Activated T-cell treated with anti-CD3 and anti-CD28 coated beads, Interleukin-2, amount 50 U/mL, for 1 hour (primary cell): ENCODE data around the gene CDH3.

Source experiments
- DNase-seq: peaks from one replicate; pipeline ENCODE4 v3.0.0-alpha.2; 2020

CDH3 gene

GRCh38 chr16:68652659-68653058 is 7.5 kb downstream of the CDH3 start:
- DNase-seq, result no peak

- DNase-seq, result no peak
Observed at GRCh38 chr16:68655806-68656205, 10.7 kb downstream of the CDH3 start.

- DNase-seq, result no peak
Observed at GRCh38 chr16:68656751-68657150, 11.6 kb downstream of the CDH3 start.

GRCh38 chr16:68658341-68658973 is 13.3 kb downstream of the CDH3 start:
- DNase-seq, result no peak

GRCh38 chr16:68658974-68659360 is 13.9 kb downstream of the CDH3 start:
- DNase-seq, result no peak

- DNase-seq, result no peak
Observed at GRCh38 chr16:68659412-68660358, 14.6 kb downstream of the CDH3 start.

- DNase-seq, result no peak
Observed at GRCh38 chr16:68660359-68660795, 15.3 kb downstream of the CDH3 start.

- DNase-seq, result no peak
Observed at GRCh38 chr16:68662035-68662434, 16.9 kb downstream of the CDH3 start.

GRCh38 chr16:68664297-68664696 is 19.2 kb downstream of the CDH3 start:
- no peak for DNase-seq

GRCh38 chr16:68665501-68665900 is 20.4 kb downstream of the CDH3 start:
- DNase-seq, result no peak

- DNase-seq, result no peak
Observed at GRCh38 chr16:68668266-68668665, 23.2 kb downstream of the CDH3 start.

GRCh38 chr16:68676113-68676860 is 31.2 kb downstream of the CDH3 start:
- no peak for DNase-seq

- DNase-seq, result no peak
Observed at GRCh38 chr16:68681038-68681437, 35.9 kb downstream of the CDH3 start.

- DNase-seq, result no peak
Observed at GRCh38 chr16:68685685-68686478, 40.8 kb downstream of the CDH3 start.

GRCh38 chr16:68686905-68687304 is 41.8 kb downstream of the CDH3 start:
- no peak for DNase-seq

GRCh38 chr16:68689921-68690320 is 44.8 kb downstream of the CDH3 start:
- no peak for DNase-seq

GRCh38 chr16:68695575-68695974 is 50.5 kb downstream of the CDH3 start:
- DNase-seq, result no peak

- DNase-seq, result no peak
Observed at GRCh38 chr16:68696514-68696913, 51.4 kb downstream of the CDH3 start.

- DNase-seq, result no peak
Observed at GRCh38 chr16:68698091-68698490, 53.0 kb downstream of the CDH3 start.

- DNase-seq, result no peak
Observed at GRCh38 chr16:68700120-68700519, 55.0 kb downstream of the CDH3 start.

GRCh38 chr16:68700831-68701230 is 55.7 kb downstream of the CDH3 start:
- no peak for DNase-seq

- peak; percentile 54 for DNase-seq
Observed at GRCh38 chr16:68704232-68704867, 59.2 kb downstream of the CDH3 start.
